Panc1 (cell line): ENCODE data around the gene TRDMT1. TPM values are rescaled to one million over a fixed set of nuclear protein-coding genes. Genes with fewer than 3 reads are reported as not detected.

Experiments
- ATAC-seq: fragments of 200-7000 bp; cut with Tn5 transposase; 2 replicates; pipeline ENCODE4 v1.9.1; 2020; ENCODE audit warnings: mild to moderate bottlenecking, moderate library complexity
- BruUV-seq: library from RNA; stranded (reverse); fragments of 400-500 nt; replicated peaks from 2 replicates; lab custom pipeline; 2021; lab: Mats Ljungman, UMichigan
- CTCF ChIA-PET: fragments of 300-600 bp; sonication (Branson Sonifier 250); formaldehyde crosslinking; loops from one replicate; lab custom pipeline; 2022; ENCODE audit warnings: antibody characterized with exemption; lab: Charles Lee
- POLR2A ChIA-PET: fragments of 300-600 bp; sonication (Branson Sonifier 250); formaldehyde crosslinking; loops from one replicate; lab custom pipeline; 2022; ENCODE audit warnings: antibody characterized with exemption; lab: Charles Lee
- DNase-seq: peaks from one replicate; pipeline ENCODE4 v3.0.0-alpha.2; 2010; ENCODE audit warnings: low read depth, low spot score
- H3K27ac ChIP-seq: 2 replicates; pipeline ENCODE4 v1.5.1; 2011; ENCODE audit warnings: mild to moderate bottlenecking, low read length, inconsistent platforms
- H3K27me3 ChIP-seq: fragments of 200-500 bp; sonication (Bioruptor generic); 2 replicates; pipeline ENCODE4 v1.6.0; 2014; ENCODE audit warnings: low read length, inconsistent platforms; ENCODE audit not compliant: control insufficient read depth, insufficient read depth
- H3K36me3 ChIP-seq: fragments of 200-500 bp; sonication (Bioruptor generic); 2 replicates; pipeline ENCODE4 v1.5.1; 2014; ENCODE audit warnings: inconsistent platforms, mild to moderate bottlenecking, low read length, moderate library complexity; ENCODE audit not compliant: control insufficient read depth, insufficient read depth
- H3K4me1 ChIP-seq: 2 replicates; pipeline ENCODE4 v1.5.1; 2011; ENCODE audit warnings: inconsistent platforms, mild to moderate bottlenecking, low read length, moderate library complexity; ENCODE audit not compliant: control insufficient read depth, insufficient read depth
- H3K4me3 ChIP-seq, 2 experiments: 2 replicates each; pipeline ENCODE4 v1.5.1; 2011 to 2012; ENCODE audit warnings: low read depth in 2 of 2, low read length in 2 of 2, mild to moderate bottlenecking in 2 of 2, inconsistent platforms in 1 of 2, moderate library complexity in 1 of 2
- H3K9me3 ChIP-seq: fragments of 200-500 bp; sonication (Bioruptor generic); 2 replicates; pipeline ENCODE4 v1.5.1; 2014; ENCODE audit warnings: low read depth, mild to moderate bottlenecking, inconsistent platforms, low read length, moderate library complexity; ENCODE audit not compliant: control insufficient read depth, insufficient read depth
- CTCF ChIP-seq: fragments of 450-650 bp; IDR thresholded peaks from 2 replicates; pipeline ENCODE4 v1.5.1; 2017; ENCODE audit warnings: mild to moderate bottlenecking
- POLR2AphosphoS5 ChIP-seq: IDR thresholded peaks from 2 replicates; pipeline ENCODE4 v1.6.1; 2012; ENCODE audit warnings: mild to moderate bottlenecking, low read depth, low read length, moderate library complexity
- REST ChIP-seq, 2 experiments: IDR thresholded peaks; 2 replicates each; pipeline ENCODE4 v1.6.1; 2011 to 2012; ENCODE audit warnings: low read depth in 2 of 2, control low read depth in 1 of 2, low read length in 1 of 2, mild to moderate bottlenecking in 1 of 2, moderate library complexity in 1 of 2; ENCODE audit not compliant: insufficient read depth in 1 of 2
- SIN3A ChIP-seq: IDR thresholded peaks from 2 replicates; pipeline ENCODE4 v1.6.1; 2012; ENCODE audit warnings: low read depth, mild to moderate bottlenecking, low read length, moderate library complexity, borderline replicate concordance; ENCODE audit not compliant: insufficient read depth
- TCF7L2 ChIP-seq: IDR thresholded peaks from 2 replicates; pipeline ENCODE4 v1.6.1; 2011; ENCODE audit warnings: mild to moderate bottlenecking, low read depth, low read length, inconsistent platforms
- in situ Hi-C: cut with HindIII; loops from 2 replicates; pipeline ENCODE4 v1.10.0; 2016; ENCODE audit warnings: low sequenced_read_pairs, low pct_unique_long_range_greater_than_20kb
- intact Hi-C: fragments of 100-400 bp; cut with micrococcal nuclease; formaldehyde crosslinking; loops from one replicate; pipeline ENCODE4 v1.10.0; 2022; ENCODE audit not compliant: unreplicated experiment
- total RNA-seq: library from RNA; stranded (reverse); gene quantifications from one replicate; pipeline ENCODE4 v1.2.1, GENCODE V29; 2021; ENCODE audit not compliant: unreplicated experiment

TRDMT1 gene
- total RNA-seq, 1 experiment from 2014 or later = 7.6 TPM

- TF ChIP-seq CTCF = no peak
- no peak for TF ChIP-seq SIN3A
- TF ChIP-seq POLR2AphosphoS5 = no peak
- no peak for TF ChIP-seq REST (IDR thresholded peaks at IDR 0.05; ENCODE audit: insufficient read depth in 1 of 2, low read depth in 2 of 2, low read length in 1 of 2)
- intact Hi-C loops (loop anchor here (2.0 to 10.0 kb wide), 2 partner anchors 207 to 341 kb away; no protein-coding TSS in a partner anchor), in situ Hi-C loops (no loop called here)
- DNase-seq = no peak
- ChIA-PET POLR2A (interaction anchor here (0.7 to 0.8 kb wide), 2 partner anchors 15 to 105 kb away, joined by 5 to 9 read pairs; no protein-coding TSS in a partner anchor), CTCF (no interaction called here)
- H3K4me1 ChIP-seq = peaks cover 30% of the 10 kb centered on the region
- H3K27me3 ChIP-seq = no peaks in the 10 kb centered on the region
- H3K4me3 ChIP-seq = peak overlapping the region; percentile 88 to 89
- H3K9me3 ChIP-seq = no peaks in the 10 kb centered on the region
- peaks cover 39% of the 10 kb centered on the region for H3K36me3 ChIP-seq
- H3K27ac ChIP-seq = peak overlapping the region; percentile 95
- BruUV-seq = no TSS peak
- no peak for ATAC-seq
Measured at GRCh38 chr10:17231788-17232187, 30.3 kb upstream of the TRDMT1 start.

GRCh38 chr10:17229967-17230682 is 28.7 kb upstream of the TRDMT1 start:
- ATAC-seq (peak; percentile 30), DNase-seq (no peak)
- ChIA-PET CTCF (interaction anchor here (0.6 kb wide), 2 partner anchors 23 to 282 kb away, joined by 3 to 8 read pairs; no protein-coding TSS in a partner anchor), POLR2A (interaction anchor here (0.6 to 1.9 kb wide), 10 partner anchors 13 to 263 kb away, joined by 3 to 7 read pairs (median 4); partner anchors contain the start of gene TRDMT1)
- peaks cover 27% of the 10 kb centered on the region for H3K36me3 ChIP-seq
- H3K27me3 ChIP-seq = no peaks in the 10 kb centered on the region
- no peaks in the 10 kb centered on the region for H3K9me3 ChIP-seq
- peak overlapping the region; percentile 95 for H3K27ac ChIP-seq
- in situ Hi-C loops (no loop called here), intact Hi-C loops (loop anchor here (2.0 to 10.0 kb wide), 3 partner anchors 165 to 339 kb away; no protein-coding TSS in a partner anchor)
- BruUV-seq = no TSS peak
- no peak for TF ChIP-seq SIN3A
- peak; percentile 62 for TF ChIP-seq POLR2AphosphoS5
- no peak for TF ChIP-seq TCF7L2
- no peak for TF ChIP-seq CTCF
- peaks cover 31% of the 10 kb centered on the region for H3K4me1 ChIP-seq
- peak overlapping the region; percentile 88 to 89 for H3K4me3 ChIP-seq
